GM18873 (cell line): Measurements from ENCODE around the gene RLF.

Experiments used
- ATAC-seq: cut with Tn5 transposase; IDR thresholded peaks from one replicate; pipeline ENCODE4 v1.9.1; 2021; ENCODE audit warnings: mild to moderate bottlenecking, moderate library complexity, moderate number of reproducible peaks; ENCODE audit not compliant: unreplicated experiment, low FRiP score

Gene RLF

DNA sequence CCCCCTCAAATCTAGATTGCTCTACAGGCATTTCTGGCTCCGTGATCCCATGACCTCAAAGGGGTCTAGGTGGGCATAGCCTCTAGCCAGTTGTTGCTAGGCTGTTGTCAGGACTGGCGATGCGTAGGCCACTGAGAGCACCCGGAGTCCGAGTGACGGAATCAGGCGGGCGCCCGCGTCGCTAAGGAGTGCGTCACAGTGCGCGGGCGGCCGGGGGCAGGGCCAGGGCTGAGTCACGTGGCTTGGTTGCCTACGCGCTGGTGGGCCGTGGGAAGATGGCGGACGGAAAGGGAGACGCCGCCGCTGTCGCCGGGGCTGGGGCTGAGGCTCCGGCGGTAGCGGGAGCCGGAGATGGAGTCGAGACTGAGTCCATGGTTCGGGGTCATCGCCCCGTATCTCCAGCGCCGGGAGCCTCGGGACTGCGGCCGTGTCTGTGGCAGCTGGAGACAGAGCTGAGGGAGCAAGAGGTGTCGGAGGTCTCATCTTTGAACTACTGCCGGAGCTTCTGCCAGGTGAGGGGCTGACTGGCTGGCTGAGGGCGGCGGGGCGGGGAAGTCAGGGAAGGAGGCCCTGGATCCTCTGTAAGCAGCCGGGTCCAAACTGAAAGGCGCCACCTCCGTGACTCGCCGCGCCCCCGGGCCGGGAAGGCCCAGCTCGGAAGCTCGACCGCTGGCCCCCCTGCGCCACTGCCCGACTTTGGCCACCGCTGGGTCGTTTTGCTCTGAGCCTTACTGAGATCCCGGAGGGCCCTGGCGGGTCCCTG is at the start of gene RLF:
TSS of gene RLF (plus strand) at position 263 of the 763 bp plus-strand sequence. CDS start at position 276, 13 bp downstream.
- ATAC-seq: peak; percentile 76

- no peak for ATAC-seq
Measured at GRCh38 chr1:40114400-40114799, 46.8 kb upstream of the RLF start.

GRCh38 chr1:40120128-40120527 is 41.1 kb upstream of the RLF start:
- ATAC-seq: no peak

GRCh38 chr1:40122855-40123254 is 38.3 kb upstream of the RLF start:
- ATAC-seq: no peak

- ATAC-seq: no peak
Measured at GRCh38 chr1:40130892-40131291, 30.3 kb upstream of the RLF start.

DNA sequence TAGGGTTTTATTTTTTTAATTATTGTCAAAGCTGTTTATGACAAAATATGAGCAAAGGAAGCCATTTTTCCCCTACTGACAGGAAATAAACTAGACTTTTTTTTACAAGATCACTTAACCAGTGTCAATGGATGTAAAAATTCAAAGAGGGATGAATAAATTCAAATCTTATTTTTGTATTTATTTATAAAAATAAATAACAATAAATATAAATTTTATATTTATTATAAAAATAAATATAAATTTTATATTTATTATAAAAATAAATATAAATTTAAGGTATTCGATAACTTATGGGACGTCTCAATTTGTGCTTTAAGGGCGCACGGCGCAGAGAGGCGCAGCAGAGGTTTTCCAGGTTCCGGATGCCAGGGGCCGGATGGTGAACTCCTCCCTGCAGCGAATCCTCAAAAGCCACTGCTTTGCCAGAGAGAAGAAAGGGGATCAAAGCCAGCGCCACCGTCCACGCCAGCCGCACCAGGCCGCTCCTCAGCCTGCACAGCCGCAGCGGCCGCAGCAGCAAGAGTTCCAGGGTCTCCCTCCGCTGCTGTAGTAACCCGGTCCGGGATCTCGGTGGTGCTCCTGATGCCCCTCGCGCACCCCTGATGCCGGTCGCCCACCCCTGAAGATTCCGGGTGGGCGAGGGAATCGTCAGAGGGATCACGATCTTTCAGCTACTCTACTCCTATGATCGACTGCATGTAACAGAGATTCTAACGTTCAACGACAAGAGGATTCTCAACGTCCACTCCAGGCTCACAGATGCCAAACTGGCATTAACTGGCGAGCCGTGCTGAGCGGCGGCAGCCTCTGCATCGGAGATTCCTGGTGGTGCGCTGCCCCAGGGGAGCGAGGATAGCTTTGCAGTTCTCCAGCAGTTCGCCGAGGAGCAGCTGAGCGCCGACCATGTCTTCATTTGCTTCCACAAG is 28.5 kb upstream of the RLF start:
- no peak for ATAC-seq

- no peak for ATAC-seq
Measured at GRCh38 chr1:40133312-40133665, 27.9 kb upstream of the RLF start.

GRCh38 chr1:40133839-40134238 is 27.3 kb upstream of the RLF start:
- no peak for ATAC-seq

DNA sequence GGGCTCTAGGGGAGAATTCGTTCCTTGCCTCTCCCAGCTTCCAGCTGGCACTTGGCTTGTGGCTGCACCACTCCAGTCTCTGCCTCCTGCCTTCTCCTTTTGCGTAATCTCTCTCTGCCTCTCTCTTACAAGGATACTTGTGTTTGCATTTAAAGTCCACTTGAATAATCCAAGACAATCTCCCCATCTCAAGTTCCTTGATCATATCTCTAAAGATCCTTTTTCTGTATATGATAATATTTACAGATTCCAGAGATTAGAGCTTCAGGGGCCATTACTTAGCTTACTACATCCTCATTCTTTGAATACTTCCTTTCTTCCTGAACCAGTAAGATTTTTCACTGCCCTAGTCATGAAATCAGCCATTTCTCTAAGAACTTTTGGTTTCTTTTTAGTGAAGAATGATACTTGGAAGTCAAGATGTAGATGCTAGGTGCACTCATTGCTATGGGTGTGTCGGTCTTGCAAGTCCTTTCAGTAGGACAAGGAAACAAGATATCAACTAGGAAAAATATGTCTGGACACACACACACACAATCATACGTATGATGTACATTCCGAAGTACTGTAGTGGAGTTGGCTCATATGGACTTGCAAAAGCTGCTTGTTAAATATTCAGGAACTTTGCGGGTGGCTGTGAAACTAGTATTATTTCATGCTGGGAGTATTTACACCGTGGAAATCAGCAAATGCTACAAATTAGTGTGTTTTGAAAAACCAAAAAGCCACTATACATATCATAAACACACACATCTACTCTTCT is 20.8 kb upstream of the RLF start:
- ATAC-seq: no peak

DNA sequence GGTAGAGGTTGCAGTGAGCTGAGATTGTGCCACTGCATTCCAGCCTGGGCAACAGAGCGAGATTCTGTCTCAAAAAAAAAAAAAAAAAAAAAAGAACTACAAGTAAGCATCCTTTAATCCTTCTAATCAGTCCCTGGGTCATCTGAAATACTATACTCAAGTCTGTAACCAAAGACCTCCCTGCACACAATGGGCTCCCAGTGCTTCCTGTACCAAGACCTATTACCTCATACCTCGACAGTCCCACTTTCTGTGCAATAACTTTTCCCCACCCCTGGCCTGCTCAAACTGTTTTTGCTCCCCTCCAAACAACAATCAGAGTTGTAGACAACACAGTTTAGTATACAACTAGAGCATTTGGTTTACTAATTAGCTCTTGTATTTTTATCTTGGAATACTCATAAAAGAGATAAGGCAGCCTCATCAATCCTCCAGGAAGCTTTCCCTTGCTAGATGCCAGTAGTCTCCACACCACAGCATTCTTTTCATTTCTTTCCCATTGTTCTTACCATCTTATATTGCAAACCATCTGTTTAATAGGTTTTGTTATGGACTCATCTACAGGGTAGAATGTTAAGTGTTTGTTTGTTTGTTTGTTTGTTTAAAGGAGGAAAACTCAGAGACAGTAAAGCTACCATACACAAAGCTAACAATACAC is 19.2 kb upstream of the RLF start:
- no peak for ATAC-seq

DNA sequence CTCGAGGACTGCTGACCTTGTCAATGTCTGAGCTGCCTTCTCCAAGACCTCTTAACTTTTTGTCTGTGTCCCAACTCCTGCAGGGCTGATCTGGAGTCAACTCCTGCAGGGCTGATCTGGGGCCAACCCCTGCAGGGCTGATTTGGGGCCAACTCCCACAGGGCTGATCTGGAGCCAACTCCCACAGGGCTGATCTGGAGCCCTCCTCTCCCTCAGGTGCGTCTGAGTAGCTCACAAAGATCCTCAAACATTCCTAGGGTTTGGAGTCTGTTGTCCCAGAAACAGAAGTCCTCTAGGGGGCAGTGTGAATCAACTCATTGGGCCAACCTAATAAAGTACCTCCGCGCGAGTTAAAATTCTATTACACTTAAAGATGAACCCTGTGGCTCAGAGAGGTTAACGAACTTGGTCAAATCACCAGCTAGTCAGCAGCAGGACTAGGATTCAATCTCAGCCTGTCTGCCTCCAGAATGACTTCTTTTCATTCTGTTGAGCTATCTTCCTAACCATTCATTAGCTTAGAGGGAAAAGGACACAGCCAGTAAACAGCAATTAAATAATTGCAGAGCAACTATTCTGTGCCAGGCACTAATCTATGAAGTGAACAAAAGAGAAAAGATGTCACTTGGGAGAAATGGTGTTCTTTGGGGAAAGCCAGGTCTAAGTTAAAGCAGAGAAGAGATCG is 17.2 kb upstream of the RLF start:
- no peak for ATAC-seq

- ATAC-seq: no peak
Measured at GRCh38 chr1:40151457-40152079, 9.6 kb upstream of the RLF start.

DNA sequence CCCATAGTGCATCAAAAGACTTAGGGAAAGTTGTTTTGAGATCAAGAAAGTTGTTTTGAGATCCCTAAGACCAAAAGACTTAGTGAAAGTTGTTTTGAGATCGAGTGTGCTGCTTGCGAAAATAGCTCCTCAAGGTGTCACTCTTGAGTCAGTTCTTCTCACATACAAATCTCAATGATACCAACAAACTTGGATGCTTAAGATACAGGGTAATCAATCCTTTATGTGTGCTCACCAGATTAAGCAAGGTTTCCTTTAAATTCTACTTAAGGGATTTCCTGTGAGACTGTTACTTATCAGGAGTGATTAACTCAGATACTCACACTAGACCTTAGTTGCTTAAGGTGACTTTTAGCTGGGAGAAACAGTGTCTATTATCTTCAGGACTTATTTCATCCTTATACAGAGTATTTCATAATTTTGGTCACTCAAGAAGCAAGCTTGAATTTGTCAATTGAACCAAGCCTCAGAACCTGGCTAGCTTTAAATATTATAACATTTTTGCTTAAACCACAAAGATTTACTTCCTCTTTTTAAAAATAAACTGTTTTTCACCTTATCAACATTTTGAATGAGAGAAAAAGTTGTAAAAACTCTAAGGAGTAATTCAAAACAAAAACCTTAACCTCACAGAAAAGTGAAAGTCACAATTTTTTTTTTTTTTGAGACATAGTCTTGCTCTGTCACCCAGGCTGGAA is 8.0 kb upstream of the RLF start:
- ATAC-seq: no peak

GRCh38 chr1:40155135-40155534 is 6.1 kb upstream of the RLF start:
- ATAC-seq: no peak

DNA sequence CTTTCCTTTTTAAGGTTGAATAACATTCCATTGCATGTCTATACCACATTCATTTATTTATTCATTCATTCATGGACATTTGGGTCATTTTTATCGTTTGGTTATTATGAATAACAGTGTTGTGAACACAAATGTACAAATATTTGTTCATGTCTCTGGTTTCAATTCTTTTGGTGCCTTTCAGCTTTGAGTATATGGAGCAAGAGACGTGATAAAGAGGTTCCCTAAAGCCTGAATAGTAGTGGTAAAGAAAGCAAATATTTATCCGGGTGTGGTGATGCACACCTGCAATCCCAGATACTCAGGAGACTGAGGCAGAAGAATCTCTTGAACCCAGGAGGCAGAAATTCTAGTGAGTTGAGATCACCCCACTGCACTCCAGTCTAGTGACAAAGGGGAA is 5.3 kb upstream of the RLF start:
- ATAC-seq: no peak

DNA sequence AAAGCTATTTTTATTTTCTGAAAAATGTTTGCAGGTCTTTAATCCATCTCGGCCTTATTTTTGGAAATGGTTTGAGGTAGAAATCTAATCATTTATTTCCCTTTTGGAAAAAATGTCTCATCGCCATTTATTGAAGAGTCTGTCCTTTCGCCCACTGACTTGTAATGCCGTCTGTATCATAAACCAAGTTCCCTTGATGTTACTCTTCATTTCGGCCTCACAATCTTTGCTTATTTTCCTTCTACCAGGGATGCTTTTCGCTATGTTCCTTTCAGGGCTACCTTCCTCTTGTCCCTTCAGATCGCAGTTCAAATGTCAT is 422 bp upstream of the RLF start:
- no peak for ATAC-seq

DNA sequence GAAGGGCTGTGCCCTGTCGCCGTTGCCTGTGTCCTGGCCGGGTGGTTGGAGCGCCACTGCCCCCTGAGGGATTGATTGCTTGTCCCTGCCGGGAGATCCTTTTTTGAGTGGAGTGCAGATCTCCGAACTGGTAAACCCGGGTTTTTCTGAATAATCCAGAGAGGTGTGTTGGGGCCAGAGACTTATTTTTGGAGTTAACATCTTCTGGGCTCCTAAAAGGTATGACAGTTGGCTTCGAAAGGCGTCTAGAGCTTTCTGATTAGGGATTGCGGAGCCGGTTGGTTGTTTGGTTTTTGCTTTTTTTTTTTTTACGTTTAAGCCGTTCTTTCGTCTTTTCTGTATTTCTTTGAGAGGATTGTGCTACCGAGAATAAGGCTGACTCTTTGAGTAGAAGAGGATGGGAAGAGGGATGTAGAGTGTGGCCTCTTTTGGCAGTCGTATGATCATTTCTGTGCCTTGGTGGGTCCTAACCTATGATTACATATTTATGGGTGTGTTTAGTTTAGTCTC is 756 bp downstream of the RLF start:
- no peak for ATAC-seq

DNA sequence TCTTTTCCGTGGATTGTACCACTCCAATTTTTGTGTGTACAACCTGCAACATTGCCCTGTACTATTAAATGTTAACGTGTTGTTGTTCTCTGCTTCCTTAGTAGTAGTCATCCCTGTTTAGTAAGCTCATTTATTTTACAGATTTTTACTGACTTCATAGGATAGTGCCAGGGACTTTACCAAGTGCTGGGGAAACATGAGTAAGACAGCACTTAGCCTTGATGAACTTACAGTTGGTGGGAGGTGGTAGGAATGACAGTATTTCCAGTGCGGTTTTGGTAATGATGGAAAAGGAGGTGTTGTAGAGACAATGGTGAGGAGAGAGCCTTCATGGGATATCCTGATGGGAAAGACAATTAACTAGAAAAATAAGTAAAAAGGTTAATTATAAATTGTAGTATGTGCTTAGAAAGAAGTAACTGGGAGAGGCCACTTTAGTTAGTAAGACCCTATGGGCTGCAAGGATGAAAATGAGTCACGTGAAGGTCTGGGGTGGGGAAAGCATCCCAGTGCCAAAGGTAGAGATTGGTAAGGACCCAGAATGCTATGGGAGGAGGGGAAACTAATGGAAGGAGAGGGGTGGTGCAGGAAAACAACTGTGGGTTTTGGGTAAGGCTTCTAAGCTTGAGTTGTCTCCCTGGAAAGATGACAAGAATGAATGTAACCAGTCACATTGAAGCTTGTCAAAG is 1.7 kb downstream of the RLF start:
- ATAC-seq: no peak
